ENCODE measurements around the gene EPHB6.

EPHB6 gene

GRCh38 chr7:142864980-142865747 lies 10.3 kb downstream of the EPHB6 start:
- no peak overlapping the region for H3K4me3 ChIP-seq (ENCODE audit: low read length)
- no peak for TF ChIP-seq CTCF (conservative IDR thresholded peaks at IDR 0.05; ENCODE audit: low read depth, low read length)
- DNase-seq (ENCODE audit: low read depth), result no peak

- no peak for TF ChIP-seq CTCF (conservative IDR thresholded peaks at IDR 0.05; ENCODE audit: low read depth, low read length)
- DNase-seq (ENCODE audit: low read depth), result no peak
- H3K4me3 ChIP-seq (ENCODE audit: low read length), result no peak overlapping the region
Measured at GRCh38 chr7:142865766-142866165, 10.9 kb downstream of the EPHB6 start.

- TF ChIP-seq CTCF (conservative IDR thresholded peaks at IDR 0.05; ENCODE audit: low read depth, low read length), result peak; percentile 79
- no peak overlapping the region for H3K4me3 ChIP-seq (ENCODE audit: low read length)
- DNase-seq (ENCODE audit: low read depth), result no peak
Measured at GRCh38 chr7:142866361-142867096, 11.7 kb downstream of the EPHB6 start.

- DNase-seq (ENCODE audit: low read depth), result no peak
- H3K4me3 ChIP-seq (ENCODE audit: low read length), result no peak overlapping the region
- TF ChIP-seq CTCF (conservative IDR thresholded peaks at IDR 0.05; ENCODE audit: low read depth, low read length), result no peak
Measured at GRCh38 chr7:142867097-142867378, 12.2 kb downstream of the EPHB6 start.

GRCh38 chr7:142867398-142868187 lies 12.7 kb downstream of the EPHB6 start:
- no peak for TF ChIP-seq CTCF (conservative IDR thresholded peaks at IDR 0.05; ENCODE audit: low read depth, low read length)
- H3K4me3 ChIP-seq (ENCODE audit: low read length), result no peak overlapping the region
- no peak for DNase-seq (ENCODE audit: low read depth)

GRCh38 chr7:142868188-142868985 lies 13.5 kb downstream of the EPHB6 start:
- DNase-seq (ENCODE audit: low read depth), result no peak
- TF ChIP-seq CTCF (conservative IDR thresholded peaks at IDR 0.05; ENCODE audit: low read depth, low read length), result no peak
- no peak overlapping the region for H3K4me3 ChIP-seq (ENCODE audit: low read length)

All from retinal pigment epithelial cell (primary cell).